ENCODE data around the gene NUPR1. TPM values are rescaled to one million over a fixed set of nuclear protein-coding genes. Genes with fewer than 3 reads are reported as not detected.

NUPR1 gene
- polyA plus RNA-seq, 1 of the 3 experiments (the other 2 are of a cell fraction): 0.61 TPM

DNA sequence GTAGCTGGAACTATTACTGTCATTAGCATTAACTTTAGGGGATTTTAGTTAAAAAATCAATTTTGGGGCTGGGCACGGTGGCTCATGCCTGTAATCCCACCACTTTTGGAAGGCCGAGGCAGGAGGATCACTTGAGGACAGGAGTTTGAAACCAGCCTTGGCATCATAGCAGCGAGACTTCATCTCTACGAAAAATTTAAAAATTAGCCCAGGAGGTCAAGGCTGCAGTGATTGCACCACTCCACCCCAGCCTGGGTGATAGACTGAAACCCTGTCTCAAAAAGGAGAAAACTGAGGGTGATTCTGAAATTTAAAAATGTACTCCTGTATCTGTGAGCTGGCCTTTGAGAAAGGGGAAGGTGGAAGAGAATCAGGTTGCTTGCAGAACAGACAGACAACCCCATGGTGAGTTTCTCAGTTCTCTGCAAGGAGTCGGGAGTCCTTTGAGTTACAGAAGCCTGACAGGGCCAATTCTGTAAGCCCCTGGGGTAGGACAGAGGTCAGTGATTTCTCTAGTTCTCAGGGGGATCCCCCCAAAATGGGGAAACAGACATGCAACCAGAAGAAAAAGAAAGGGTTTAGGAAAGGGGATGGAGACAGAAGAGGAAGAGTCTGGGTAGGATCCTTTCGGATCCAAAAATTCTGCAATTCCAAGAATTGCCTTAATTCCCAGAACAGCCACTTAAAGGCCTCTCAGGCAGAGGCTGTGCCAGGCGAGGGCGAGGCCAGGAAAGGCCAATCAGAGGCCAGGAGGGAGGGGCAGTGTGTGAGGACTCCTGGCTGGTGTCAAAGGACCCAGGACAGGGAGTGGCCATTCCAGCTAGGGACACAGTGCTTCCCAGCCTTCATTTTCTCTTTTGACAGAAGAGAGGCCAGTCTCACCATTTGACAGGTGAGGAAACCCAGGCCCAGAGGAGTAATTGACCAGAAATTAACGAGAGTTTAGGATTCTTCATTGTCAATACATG lies 6.7 kb downstream of the NUPR1 start:
- Histone ChIP-seq H3K27me3 (ENCODE audit: insufficient read depth) (no peaks in the 10 kb centered on the region), H2AFZ (ENCODE audit: low read depth) (no peak overlapping the region), H3K79me2 (ENCODE audit: insufficient read depth) (no peaks in the 10 kb centered on the region), H3K9me2 (no peaks in the 10 kb centered on the region), H3F3A (replicated peaks; ENCODE audit: insufficient read depth) (no peaks in the 10 kb centered on the region), H3K36me3 (replicated peaks in 1 of 2; ENCODE audit: control insufficient read depth in 1 of 2, insufficient read depth in 2 of 2, low read length in 1 of 2) (no peaks in the 10 kb centered on the region), H3K4me1 (ENCODE audit: control insufficient read depth in 1 of 2, insufficient read depth in 2 of 2, low read depth in 1 of 2, low read length in 1 of 2) (no peaks in the 10 kb centered on the region), H3K9ac (no peak overlapping the region), H3K9me3 (no peaks in the 10 kb centered on the region), H4K20me1 (ENCODE audit: insufficient read depth) (no peaks in the 10 kb centered on the region), H3K4me2 (no peak overlapping the region), H3K27ac (ENCODE audit: low read depth in 2 of 2, low read length in 1 of 2) (no peak overlapping the region), H3K4me3 (ENCODE audit: low read depth in 2 of 2, low read length in 1 of 2) (no peak overlapping the region)
- ChIA-PET CTCF (no interaction called here), POLR2A (no interaction called here)
- DNase-seq: no peak
- 62% methylated on average over 9 of the region's 9 CpGs for WGBS (ENCODE audit: low lambda C conversion rate)
- TF ChIP-seq, protein P1, sequence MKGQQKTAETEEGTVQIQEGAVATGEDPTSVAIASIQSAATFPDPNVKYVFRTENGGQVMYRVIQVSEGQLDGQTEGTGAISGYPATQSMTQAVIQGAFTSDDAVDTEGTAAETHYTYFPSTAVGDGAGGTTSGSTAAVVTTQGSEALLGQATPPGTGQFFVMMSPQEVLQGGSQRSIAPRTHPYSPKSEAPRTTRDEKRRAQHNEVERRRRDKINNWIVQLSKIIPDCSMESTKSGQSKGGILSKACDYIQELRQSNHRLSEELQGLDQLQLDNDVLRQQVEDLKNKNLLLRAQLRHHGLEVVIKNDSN (IDR thresholded peaks at IDR 0.05; ENCODE audit: borderline replicate concordance, low read depth): no peak
- TF ChIP-seq SMC3 (IDR thresholded peaks at IDR 0.05; ENCODE audit: low read depth, low read length) (no peak), JUND (IDR thresholded peaks at IDR 0.05) (no peak), EP300 (IDR thresholded peaks at IDR 0.05; ENCODE audit: borderline replicate concordance in 1 of 2, low read depth in 1 of 2, low read length in 1 of 2) (no peak), RAD21 (IDR thresholded peaks at IDR 0.05; ENCODE audit: low read length) (no peak), MEF2A (IDR thresholded peaks at IDR 0.05; ENCODE audit: borderline replicate concordance, low read depth) (no peak), FOXM1 (IDR thresholded peaks at IDR 0.05; ENCODE audit: low read depth) (no peak), RCOR1 (IDR thresholded peaks at IDR 0.05; ENCODE audit: low read length) (no peak), POLR2AphosphoS5 (IDR thresholded peaks at IDR 0.05; ENCODE audit: low read depth, low read length) (no peak), GABPA (IDR thresholded peaks at IDR 0.05; ENCODE audit: low read depth) (no peak), TCF12 (IDR thresholded peaks at IDR 0.05) (no peak), TEAD4 (IDR thresholded peaks at IDR 0.05; ENCODE audit: borderline replicate concordance, insufficient read depth) (no peak)
- TF ChIP-seq, protein P2, sequence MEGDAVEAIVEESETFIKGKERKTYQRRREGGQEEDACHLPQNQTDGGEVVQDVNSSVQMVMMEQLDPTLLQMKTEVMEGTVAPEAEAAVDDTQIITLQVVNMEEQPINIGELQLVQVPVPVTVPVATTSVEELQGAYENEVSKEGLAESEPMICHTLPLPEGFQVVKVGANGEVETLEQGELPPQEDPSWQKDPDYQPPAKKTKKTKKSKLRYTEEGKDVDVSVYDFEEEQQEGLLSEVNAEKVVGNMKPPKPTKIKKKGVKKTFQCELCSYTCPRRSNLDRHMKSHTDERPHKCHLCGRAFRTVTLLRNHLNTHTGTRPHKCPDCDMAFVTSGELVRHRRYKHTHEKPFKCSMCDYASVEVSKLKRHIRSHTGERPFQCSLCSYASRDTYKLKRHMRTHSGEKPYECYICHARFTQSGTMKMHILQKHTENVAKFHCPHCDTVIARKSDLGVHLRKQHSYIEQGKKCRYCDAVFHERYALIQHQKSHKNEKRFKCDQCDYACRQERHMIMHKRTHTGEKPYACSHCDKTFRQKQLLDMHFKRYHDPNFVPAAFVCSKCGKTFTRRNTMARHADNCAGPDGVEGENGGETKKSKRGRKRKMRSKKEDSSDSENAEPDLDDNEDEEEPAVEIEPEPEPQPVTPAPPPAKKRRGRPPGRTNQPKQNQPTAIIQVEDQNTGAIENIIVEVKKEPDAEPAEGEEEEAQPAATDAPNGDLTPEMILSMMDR (IDR thresholded peaks at IDR 0.05): no peak
- TF ChIP-seq, protein P3, sequence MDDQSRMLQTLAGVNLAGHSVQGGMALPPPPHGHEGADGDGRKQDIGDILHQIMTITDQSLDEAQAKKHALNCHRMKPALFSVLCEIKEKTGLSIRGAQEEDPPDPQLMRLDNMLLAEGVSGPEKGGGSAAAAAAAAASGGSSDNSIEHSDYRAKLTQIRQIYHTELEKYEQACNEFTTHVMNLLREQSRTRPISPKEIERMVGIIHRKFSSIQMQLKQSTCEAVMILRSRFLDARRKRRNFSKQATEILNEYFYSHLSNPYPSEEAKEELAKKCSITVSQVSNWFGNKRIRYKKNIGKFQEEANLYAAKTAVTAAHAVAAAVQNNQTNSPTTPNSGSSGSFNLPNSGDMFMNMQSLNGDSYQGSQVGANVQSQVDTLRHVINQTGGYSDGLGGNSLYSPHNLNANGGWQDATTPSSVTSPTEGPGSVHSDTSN (IDR thresholded peaks at IDR 0.05): no peak
- TF ChIP-seq, protein P4, sequence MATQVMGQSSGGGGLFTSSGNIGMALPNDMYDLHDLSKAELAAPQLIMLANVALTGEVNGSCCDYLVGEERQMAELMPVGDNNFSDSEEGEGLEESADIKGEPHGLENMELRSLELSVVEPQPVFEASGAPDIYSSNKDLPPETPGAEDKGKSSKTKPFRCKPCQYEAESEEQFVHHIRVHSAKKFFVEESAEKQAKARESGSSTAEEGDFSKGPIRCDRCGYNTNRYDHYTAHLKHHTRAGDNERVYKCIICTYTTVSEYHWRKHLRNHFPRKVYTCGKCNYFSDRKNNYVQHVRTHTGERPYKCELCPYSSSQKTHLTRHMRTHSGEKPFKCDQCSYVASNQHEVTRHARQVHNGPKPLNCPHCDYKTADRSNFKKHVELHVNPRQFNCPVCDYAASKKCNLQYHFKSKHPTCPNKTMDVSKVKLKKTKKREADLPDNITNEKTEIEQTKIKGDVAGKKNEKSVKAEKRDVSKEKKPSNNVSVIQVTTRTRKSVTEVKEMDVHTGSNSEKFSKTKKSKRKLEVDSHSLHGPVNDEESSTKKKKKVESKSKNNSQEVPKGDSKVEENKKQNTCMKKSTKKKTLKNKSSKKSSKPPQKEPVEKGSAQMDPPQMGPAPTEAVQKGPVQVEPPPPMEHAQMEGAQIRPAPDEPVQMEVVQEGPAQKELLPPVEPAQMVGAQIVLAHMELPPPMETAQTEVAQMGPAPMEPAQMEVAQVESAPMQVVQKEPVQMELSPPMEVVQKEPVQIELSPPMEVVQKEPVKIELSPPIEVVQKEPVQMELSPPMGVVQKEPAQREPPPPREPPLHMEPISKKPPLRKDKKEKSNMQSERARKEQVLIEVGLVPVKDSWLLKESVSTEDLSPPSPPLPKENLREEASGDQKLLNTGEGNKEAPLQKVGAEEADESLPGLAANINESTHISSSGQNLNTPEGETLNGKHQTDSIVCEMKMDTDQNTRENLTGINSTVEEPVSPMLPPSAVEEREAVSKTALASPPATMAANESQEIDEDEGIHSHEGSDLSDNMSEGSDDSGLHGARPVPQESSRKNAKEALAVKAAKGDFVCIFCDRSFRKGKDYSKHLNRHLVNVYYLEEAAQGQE (IDR thresholded peaks at IDR 0.05; ENCODE audit: low read depth, low read length): no peak
- TF ChIP-seq, protein P5, sequence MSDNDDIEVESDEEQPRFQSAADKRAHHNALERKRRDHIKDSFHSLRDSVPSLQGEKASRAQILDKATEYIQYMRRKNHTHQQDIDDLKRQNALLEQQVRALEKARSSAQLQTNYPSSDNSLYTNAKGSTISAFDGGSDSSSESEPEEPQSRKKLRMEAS (IDR thresholded peaks at IDR 0.05; ENCODE audit: low read depth): no peak
- TF ChIP-seq, protein P6, sequence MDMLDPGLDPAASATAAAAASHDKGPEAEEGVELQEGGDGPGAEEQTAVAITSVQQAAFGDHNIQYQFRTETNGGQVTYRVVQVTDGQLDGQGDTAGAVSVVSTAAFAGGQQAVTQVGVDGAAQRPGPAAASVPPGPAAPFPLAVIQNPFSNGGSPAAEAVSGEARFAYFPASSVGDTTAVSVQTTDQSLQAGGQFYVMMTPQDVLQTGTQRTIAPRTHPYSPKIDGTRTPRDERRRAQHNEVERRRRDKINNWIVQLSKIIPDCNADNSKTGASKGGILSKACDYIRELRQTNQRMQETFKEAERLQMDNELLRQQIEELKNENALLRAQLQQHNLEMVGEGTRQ (IDR thresholded peaks at IDR 0.05; ENCODE audit: borderline replicate concordance, low read depth, low read length): no peak

Measured in SK-N-SH (cell line).